Peyer's patch (tissue), 4 donors: ENCODE results near the gene ARHGAP22. TPM values are rescaled to one million over a fixed set of nuclear protein-coding genes. Genes with fewer than 3 reads are reported as not detected.

Experiments
- DNase-seq, 3 donors: peaks; one replicate each; pipeline ENCODE4 v3.0.0-alpha.2; 2017 to 2019
- H3K27ac ChIP-seq, 4 donors: fragments of 200-600 bp; sonication (generic); one replicate each; pipeline ENCODE4 v1.5.1; 2016 to 2019
- H3K27me3 ChIP-seq, 2 donors: fragments of 200-600 bp; sonication (generic); one replicate each; pipeline ENCODE4 v1.5.1; 2019
- H3K36me3 ChIP-seq, 3 donors: fragments of 200-600 bp; sonication (generic); one replicate each; pipeline ENCODE4 v1.5.1; 2016 to 2019
- H3K4me1 ChIP-seq, 4 donors: fragments of 200-600 bp; sonication (generic); one replicate each; pipeline ENCODE4 v1.5.1; 2016 to 2019
- H3K4me3 ChIP-seq, 4 donors: fragments of 200-600 bp; sonication (generic); 1 replicate in 3 of 4; 2 replicates in 1 of 4; pipeline ENCODE4 v1.5.1; 2016 to 2019; ENCODE audit warnings: mild to moderate bottlenecking in 1 of 4
- H3K9me3 ChIP-seq, 4 donors: fragments of 200-600 bp; sonication (generic); one replicate each; pipeline ENCODE4 v1.5.1; 2016 to 2019; ENCODE audit warnings: mild to moderate bottlenecking in 1 of 4
- POLR2A ChIP-seq, 2 donors: fragments of 450-650 bp; IDR thresholded peaks; one replicate each; pipeline ENCODE4 v1.5.1; 2017; ENCODE audit warnings: antibody characterized with exemption in 2 of 2, mild to moderate bottlenecking in 2 of 2, moderate library complexity in 2 of 2
- total RNA-seq, 4 donors: library from RNA; depleted of rRNA; stranded (reverse); fragments of >200 nt; gene quantifications; one replicate each; pipeline ENCODE4 v1.1.0, GENCODE V29; 2016
- TF ChIP-seq, protein P1 (sequence below), 6 experiments: fragments of 450-650 bp in 4 of 6; fragments of 200-600 bp in 2 of 6; sonication (generic) in 1 of 6; IDR thresholded peaks; one replicate each; pipeline ENCODE4 v1.5.1; 2017 to 2019; ENCODE audit warnings: antibody characterized with exemption in 6 of 6, mild to moderate bottlenecking in 3 of 6, moderate library complexity in 1 of 6

Gene ARHGAP22
- total RNA-seq, 4 donors from 2014 or later = 1.9 to 10.7 (median 8.3) TPM; not detected in 1

DNA sequence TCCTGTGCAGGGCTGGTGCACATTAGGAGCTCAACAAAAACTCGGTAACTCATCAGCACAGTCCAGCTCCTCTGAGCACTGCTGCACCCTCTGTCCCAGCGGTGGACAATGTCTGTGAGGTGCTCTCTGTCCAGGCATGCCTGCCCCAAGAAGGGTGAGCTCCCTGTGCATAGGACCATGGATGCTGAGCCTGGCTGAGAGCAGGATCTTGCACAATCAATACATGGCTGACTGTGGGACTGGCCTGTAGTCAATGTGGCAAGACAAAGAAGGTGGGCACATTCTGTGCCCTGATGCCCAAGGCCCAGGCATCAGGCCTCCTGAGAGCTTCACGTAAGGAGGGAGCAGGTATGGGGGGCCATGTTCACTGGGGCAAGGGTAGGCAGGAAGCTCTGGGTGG is 17.1 kb downstream of the ARHGAP22 start:
- DNase-seq = no peak
- no peaks in the 10 kb centered on the region for H3K9me3 ChIP-seq

DNA sequence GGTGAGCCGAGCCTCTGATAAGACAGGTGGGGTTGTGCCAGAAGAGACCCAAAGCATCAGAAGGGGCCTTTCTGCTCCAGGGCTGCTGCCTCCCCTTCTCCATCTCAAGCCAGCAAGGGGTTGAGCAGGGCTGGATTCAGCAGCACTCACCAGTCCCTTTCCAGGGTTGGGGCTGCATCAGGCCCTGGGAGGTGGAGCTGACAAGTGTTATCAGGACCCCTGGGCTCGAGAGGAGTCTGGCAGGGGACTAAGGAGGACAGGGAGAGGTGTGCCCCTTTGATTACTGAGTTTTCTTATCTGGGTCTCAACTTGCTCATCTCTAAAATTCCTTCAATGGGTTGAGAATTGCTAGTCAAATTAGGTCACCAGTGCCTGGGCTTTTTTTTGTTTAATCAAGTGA is 17.8 kb downstream of the ARHGAP22 start:
- H3K4me1 ChIP-seq = no peaks in the 10 kb centered on the region
- H3K27me3 ChIP-seq = no peaks in the 10 kb centered on the region
- H3K36me3 ChIP-seq = no peaks in the 10 kb centered on the region
- no peak for DNase-seq
- no peaks in the 10 kb centered on the region for H3K9me3 ChIP-seq
- H3K4me3 ChIP-seq = no peak overlapping the region
- no peak overlapping the region for H3K27ac ChIP-seq
- TF ChIP-seq, protein P1, sequence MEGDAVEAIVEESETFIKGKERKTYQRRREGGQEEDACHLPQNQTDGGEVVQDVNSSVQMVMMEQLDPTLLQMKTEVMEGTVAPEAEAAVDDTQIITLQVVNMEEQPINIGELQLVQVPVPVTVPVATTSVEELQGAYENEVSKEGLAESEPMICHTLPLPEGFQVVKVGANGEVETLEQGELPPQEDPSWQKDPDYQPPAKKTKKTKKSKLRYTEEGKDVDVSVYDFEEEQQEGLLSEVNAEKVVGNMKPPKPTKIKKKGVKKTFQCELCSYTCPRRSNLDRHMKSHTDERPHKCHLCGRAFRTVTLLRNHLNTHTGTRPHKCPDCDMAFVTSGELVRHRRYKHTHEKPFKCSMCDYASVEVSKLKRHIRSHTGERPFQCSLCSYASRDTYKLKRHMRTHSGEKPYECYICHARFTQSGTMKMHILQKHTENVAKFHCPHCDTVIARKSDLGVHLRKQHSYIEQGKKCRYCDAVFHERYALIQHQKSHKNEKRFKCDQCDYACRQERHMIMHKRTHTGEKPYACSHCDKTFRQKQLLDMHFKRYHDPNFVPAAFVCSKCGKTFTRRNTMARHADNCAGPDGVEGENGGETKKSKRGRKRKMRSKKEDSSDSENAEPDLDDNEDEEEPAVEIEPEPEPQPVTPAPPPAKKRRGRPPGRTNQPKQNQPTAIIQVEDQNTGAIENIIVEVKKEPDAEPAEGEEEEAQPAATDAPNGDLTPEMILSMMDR (IDR thresholded peaks at IDR 0.05) = no peak
- TF ChIP-seq POLR2A (IDR thresholded peaks at IDR 0.05) = no peak

More for the DNA sequence above, 17.1 kb downstream of the ARHGAP22 start:
- Histone ChIP-seq H3K4me1 (no peaks in the 10 kb centered on the region), H3K27ac (no peak overlapping the region), H3K4me3 (no peak overlapping the region), H3K36me3 (no peaks in the 10 kb centered on the region), H3K27me3 (no peaks in the 10 kb centered on the region)
- TF ChIP-seq, protein P1 (IDR thresholded peaks at IDR 0.05) = no peak
- TF ChIP-seq POLR2A (IDR thresholded peaks at IDR 0.05) = no peak

DNA sequence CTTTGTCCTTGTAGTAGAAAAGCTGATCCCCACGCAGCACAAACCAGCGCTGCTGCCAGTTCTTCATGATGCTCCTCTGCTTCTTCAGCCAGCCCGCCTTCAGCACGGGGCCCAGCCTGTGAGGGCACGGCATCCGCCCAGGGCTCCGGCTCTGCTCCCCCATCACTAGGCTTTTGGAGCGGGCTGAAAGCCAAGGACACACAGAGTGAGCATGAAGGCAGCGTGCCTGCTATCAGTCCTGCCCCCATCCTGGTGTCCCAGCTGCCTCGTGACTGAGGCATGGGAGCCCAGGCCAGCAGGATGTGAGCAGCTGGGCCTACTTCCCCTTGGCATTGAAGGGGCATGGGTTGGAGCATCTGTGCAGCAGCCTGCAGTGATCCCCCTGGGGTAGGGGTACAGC is 21.9 kb downstream of the ARHGAP22 start:
- TF ChIP-seq, protein P1 (IDR thresholded peaks at IDR 0.05) = no peak
- no peak for TF ChIP-seq POLR2A (IDR thresholded peaks at IDR 0.05)
- no peak for DNase-seq

DNA sequence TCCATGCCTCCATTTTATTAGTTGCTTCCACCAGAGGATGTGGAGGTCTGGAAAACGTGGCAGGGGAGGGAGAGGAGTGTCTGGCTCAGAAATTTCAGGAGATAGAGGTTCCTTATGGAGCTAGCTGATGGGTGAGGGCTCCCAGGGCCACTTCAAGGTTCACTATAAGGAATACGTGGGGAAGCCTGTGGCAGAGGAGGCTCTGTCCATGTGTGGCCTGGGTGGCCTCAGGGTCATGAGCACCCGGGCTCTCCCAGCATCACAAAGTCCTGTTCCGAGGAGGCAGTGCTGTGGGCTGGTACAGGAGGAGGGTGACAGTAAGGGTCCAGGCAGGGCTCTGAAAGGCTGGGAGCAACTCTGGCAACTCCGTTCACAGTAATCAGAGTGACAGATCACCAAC is 24.6 kb downstream of the ARHGAP22 start:
- Histone ChIP-seq H3K4me1 (no peaks in the 10 kb centered on the region), H3K4me3 (no peak overlapping the region), H3K27me3 (no peaks in the 10 kb centered on the region), H3K9me3 (no peaks in the 10 kb centered on the region), H3K36me3 (no peaks in the 10 kb centered on the region), H3K27ac (no peak overlapping the region)
- DNase-seq = no peak
- TF ChIP-seq, protein P1 (IDR thresholded peaks at IDR 0.05) = no peak
- TF ChIP-seq POLR2A (IDR thresholded peaks at IDR 0.05) = no peak

More for the DNA sequence above, 21.9 kb downstream of the ARHGAP22 start:
- Histone ChIP-seq H3K4me1 (no peaks in the 10 kb centered on the region), H3K27me3 (no peaks in the 10 kb centered on the region), H3K4me3 (no peak overlapping the region), H3K36me3 (no peaks in the 10 kb centered on the region), H3K9me3 (no peaks in the 10 kb centered on the region), H3K27ac (no peak overlapping the region)

DNA sequence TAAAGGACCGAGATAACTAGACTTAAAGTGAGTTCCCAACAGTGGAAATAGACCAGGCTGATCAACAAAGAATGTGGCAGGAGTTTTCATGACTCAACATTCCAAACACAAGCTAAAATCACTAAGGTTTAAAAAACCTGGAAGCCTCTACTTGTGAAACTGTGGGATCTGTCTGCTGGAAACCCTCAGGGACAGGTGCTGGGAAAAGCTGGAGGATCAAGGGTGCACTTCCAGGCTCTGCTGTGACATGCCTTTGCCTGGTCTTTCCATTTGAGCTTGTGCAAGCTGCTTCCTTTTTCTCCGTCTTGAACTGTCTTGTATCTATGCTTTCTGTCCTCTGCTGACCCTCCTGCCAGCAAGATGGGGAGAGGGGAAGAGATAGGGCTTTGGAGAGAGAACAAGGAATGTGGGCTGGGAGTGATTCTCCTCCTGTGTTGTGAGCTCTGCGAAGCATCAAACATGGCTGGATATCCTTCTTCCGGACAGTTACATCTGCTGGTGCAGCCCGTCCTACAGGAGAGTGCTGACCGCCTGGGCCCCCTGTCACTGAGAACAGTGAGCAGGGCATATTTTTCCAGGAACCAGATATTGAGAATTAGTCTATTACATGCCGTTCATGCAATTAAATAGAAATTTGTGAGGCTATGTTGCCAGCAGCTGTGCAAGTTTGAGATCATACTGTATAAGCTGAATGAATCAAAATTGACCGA is 25.5 kb downstream of the ARHGAP22 start:
- H3K36me3 ChIP-seq = no peaks in the 10 kb centered on the region
- H3K4me3 ChIP-seq = no peak overlapping the region
- H3K27ac ChIP-seq = peak overlapping the region in 1 of 4 donors; percentile 39
- no peaks in the 10 kb centered on the region for H3K9me3 ChIP-seq
- H3K4me1 ChIP-seq = no peaks in the 10 kb centered on the region
- no peaks in the 10 kb centered on the region for H3K27me3 ChIP-seq
- DNase-seq = no peak
- TF ChIP-seq, protein P1 (IDR thresholded peaks at IDR 0.05) = no peak
- TF ChIP-seq POLR2A (IDR thresholded peaks at IDR 0.05) = no peak
